ENCODE data around the gene FAM200B.

Gene FAM200B

DNA sequence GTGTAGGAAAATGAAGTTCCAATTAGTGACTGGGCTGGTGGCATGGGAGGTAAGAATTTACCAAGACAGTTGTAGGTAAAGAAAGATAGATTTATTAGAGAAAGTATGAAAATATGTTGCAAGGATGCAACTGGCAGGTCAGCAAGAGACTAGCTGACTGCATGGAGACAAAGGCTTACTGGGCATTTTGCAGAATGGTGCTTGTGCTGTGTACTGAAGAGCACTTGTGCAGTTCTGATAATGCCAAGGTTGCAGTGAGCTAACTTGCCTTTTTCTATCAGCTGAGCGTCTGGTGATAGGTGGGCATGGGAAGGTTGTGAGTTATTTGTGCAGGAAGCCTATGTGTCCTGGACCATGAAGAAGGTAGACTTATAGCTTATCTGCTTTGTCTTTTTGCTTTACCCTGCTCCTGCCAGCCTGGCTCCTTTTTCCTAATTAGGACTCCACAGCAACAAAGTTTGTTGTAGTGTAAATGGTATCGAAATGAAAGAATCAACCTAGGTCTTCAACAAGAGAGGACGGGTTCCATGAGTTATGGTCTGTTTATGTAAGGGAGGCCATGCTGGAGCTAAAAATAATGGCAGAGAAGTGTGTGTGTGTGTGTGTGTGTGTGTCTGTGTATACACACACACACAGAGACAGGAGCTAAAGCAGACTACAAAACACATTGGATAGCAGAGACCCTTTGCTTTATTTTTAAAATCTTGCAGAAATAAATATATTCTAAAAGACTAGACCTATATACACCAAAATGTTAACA is 36.2 kb downstream of the FAM200B start:
- Histone ChIP-seq H3K9ac (ENCODE audit: low read depth, low read length) (no peak overlapping the region), H3K36me3 (ENCODE audit: insufficient read depth, low read length) (no peaks in the 10 kb centered on the region), H3K4me1 (ENCODE audit: insufficient read depth, low read length) (no peaks in the 10 kb centered on the region), H4K20me1 (ENCODE audit: insufficient read depth, low read length) (no peaks in the 10 kb centered on the region), H3K79me2 (ENCODE audit: insufficient read depth, low read length) (no peaks in the 10 kb centered on the region), H3K4me2 (ENCODE audit: insufficient read depth, low read length) (no peak overlapping the region), H3K27ac (ENCODE audit: low read length) (no peak overlapping the region), H3K27me3 (ENCODE audit: insufficient read depth, low read length, poor library complexity) (no peaks in the 10 kb centered on the region), H3K4me3 (ENCODE audit: low read depth in 1 of 2, low read length in 2 of 2) (no peak overlapping the region), H3K9me3 (ENCODE audit: insufficient read depth, low read length, severe bottlenecking) (no peaks in the 10 kb centered on the region), H2AFZ (ENCODE audit: low read depth, low read length) (no peak overlapping the region)
- ATAC-seq (ENCODE audit: insufficient read depth, low read depth) (no peak), DNase-seq (no peak)
- TF ChIP-seq, protein P1, sequence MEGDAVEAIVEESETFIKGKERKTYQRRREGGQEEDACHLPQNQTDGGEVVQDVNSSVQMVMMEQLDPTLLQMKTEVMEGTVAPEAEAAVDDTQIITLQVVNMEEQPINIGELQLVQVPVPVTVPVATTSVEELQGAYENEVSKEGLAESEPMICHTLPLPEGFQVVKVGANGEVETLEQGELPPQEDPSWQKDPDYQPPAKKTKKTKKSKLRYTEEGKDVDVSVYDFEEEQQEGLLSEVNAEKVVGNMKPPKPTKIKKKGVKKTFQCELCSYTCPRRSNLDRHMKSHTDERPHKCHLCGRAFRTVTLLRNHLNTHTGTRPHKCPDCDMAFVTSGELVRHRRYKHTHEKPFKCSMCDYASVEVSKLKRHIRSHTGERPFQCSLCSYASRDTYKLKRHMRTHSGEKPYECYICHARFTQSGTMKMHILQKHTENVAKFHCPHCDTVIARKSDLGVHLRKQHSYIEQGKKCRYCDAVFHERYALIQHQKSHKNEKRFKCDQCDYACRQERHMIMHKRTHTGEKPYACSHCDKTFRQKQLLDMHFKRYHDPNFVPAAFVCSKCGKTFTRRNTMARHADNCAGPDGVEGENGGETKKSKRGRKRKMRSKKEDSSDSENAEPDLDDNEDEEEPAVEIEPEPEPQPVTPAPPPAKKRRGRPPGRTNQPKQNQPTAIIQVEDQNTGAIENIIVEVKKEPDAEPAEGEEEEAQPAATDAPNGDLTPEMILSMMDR (IDR thresholded peaks at IDR 0.05; ENCODE audit: borderline replicate concordance, extremely low read depth, low read length, poor library complexity, severe bottlenecking) = no peak
- TF ChIP-seq EZH2 (IDR thresholded peaks at IDR 0.05; ENCODE audit: borderline replicate concordance, low read depth, low read length, severe bottlenecking) = no peak

DNA sequence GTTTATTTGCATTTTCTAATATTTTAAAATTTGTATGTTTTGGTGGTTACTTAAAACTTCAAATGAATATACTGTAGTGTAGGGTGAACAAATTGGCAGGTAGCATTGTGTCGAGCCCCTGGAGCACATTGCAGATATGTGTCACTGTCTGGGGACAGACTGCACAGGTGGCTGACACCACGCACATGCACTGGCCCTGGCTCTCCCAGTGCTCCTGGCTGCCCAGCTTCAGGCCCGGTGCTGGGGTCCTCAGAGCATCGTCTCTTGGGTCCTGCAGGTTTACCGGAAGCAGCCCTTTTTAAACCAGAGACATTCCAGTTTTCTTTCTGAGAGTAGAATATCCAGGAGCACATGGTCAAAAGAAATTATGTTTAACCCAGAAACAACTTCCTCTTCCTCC is 36.8 kb downstream of the FAM200B start:
- TF ChIP-seq, protein P1 (IDR thresholded peaks at IDR 0.05; ENCODE audit: borderline replicate concordance, extremely low read depth, low read length, poor library complexity, severe bottlenecking) = no peak
- no peak for TF ChIP-seq EZH2 (IDR thresholded peaks at IDR 0.05; ENCODE audit: borderline replicate concordance, low read depth, low read length, severe bottlenecking)

DNA sequence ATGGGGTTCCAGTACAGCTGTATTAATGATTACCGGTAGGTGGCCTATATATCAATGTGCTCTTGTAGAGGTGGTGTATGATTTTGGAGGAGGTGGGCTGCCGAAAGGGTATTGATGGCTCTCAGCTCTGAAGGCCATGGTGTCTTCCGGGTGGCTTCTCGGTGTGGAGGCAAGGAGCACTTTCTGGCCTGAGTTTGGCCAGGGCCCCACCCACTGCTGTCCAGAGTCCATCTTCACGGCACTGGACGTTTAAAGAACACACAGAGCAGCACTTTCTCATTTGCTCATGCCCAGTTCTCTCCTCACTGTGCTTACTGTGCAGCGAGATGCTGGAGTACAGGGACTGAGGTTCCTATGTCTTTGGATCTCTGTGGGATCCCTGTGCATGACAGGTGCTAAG is 37.3 kb downstream of the FAM200B start:
- no peak overlapping the region for H2AFZ ChIP-seq (ENCODE audit: low read depth, low read length)
- DNase-seq = no peak
- no peak for ATAC-seq (ENCODE audit: insufficient read depth, low read depth)

More for the DNA sequence above, 36.8 kb downstream of the FAM200B start:
- no peaks in the 10 kb centered on the region for H3K36me3 ChIP-seq (ENCODE audit: insufficient read depth, low read length)
- H3K9ac ChIP-seq (ENCODE audit: low read depth, low read length) = no peak overlapping the region
- H3K4me1 ChIP-seq (ENCODE audit: insufficient read depth, low read length) = no peaks in the 10 kb centered on the region
- no peaks in the 10 kb centered on the region for H3K79me2 ChIP-seq (ENCODE audit: insufficient read depth, low read length)
- no peak overlapping the region for H2AFZ ChIP-seq (ENCODE audit: low read depth, low read length)
- no peaks in the 10 kb centered on the region for H3K27me3 ChIP-seq (ENCODE audit: insufficient read depth, low read length, poor library complexity)
- 0 out of 3 replicates have a peak, but pooled peaks have one; percentile 48 for ATAC-seq (ENCODE audit: insufficient read depth, low read depth)
- no peaks in the 10 kb centered on the region for H3K9me3 ChIP-seq (ENCODE audit: insufficient read depth, low read length, severe bottlenecking)
- no peak overlapping the region for H3K27ac ChIP-seq (ENCODE audit: low read length)
- H4K20me1 ChIP-seq (ENCODE audit: insufficient read depth, low read length) = no peaks in the 10 kb centered on the region
- H3K4me2 ChIP-seq (ENCODE audit: insufficient read depth, low read length) = no peak overlapping the region
- no peak overlapping the region for H3K4me3 ChIP-seq (ENCODE audit: low read depth in 1 of 2, low read length in 2 of 2)
- no peak for DNase-seq

More for the DNA sequence above, 37.3 kb downstream of the FAM200B start:
- Histone ChIP-seq H3K9ac (ENCODE audit: low read depth, low read length) (no peak overlapping the region), H3K79me2 (ENCODE audit: insufficient read depth, low read length) (no peaks in the 10 kb centered on the region), H3K36me3 (ENCODE audit: insufficient read depth, low read length) (no peaks in the 10 kb centered on the region), H3K4me2 (ENCODE audit: insufficient read depth, low read length) (no peak overlapping the region), H3K27ac (ENCODE audit: low read length) (no peak overlapping the region), H4K20me1 (ENCODE audit: insufficient read depth, low read length) (no peaks in the 10 kb centered on the region), H3K9me3 (ENCODE audit: insufficient read depth, low read length, severe bottlenecking) (no peaks in the 10 kb centered on the region), H3K27me3 (ENCODE audit: insufficient read depth, low read length, poor library complexity) (no peaks in the 10 kb centered on the region), H3K4me1 (ENCODE audit: insufficient read depth, low read length) (no peaks in the 10 kb centered on the region), H3K4me3 (ENCODE audit: low read depth in 1 of 2, low read length in 2 of 2) (no peak overlapping the region)
- TF ChIP-seq, protein P1 (IDR thresholded peaks at IDR 0.05; ENCODE audit: borderline replicate concordance, extremely low read depth, low read length, poor library complexity, severe bottlenecking) = no peak
- TF ChIP-seq EZH2 (IDR thresholded peaks at IDR 0.05; ENCODE audit: borderline replicate concordance, low read depth, low read length, severe bottlenecking) = no peak
